Measurements from ENCODE around the gene STKLD1.

STKLD1 gene

DNA sequence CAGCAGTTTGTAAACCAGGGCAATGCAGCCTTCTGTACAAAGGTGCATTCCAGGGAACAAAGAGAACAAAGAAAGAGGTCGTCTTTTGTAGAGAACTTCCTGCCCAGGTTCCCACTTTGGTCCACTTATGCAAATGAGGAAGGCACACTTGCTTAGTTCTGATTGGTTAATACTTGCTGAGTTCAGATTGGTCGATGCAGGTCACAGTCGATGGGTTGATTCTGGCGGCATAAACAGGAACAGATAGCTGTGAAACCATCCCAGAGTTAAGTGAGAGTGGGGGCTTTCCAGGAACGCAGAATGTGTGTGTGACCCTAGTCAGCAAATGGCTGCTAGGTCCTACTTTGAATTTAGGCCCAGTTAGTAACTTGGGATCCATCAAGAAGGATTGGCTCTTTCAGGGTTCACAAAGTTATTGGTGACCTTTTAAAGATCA lies 44.2 kb downstream of the STKLD1 start:
- DNase-seq: no peak

DNA sequence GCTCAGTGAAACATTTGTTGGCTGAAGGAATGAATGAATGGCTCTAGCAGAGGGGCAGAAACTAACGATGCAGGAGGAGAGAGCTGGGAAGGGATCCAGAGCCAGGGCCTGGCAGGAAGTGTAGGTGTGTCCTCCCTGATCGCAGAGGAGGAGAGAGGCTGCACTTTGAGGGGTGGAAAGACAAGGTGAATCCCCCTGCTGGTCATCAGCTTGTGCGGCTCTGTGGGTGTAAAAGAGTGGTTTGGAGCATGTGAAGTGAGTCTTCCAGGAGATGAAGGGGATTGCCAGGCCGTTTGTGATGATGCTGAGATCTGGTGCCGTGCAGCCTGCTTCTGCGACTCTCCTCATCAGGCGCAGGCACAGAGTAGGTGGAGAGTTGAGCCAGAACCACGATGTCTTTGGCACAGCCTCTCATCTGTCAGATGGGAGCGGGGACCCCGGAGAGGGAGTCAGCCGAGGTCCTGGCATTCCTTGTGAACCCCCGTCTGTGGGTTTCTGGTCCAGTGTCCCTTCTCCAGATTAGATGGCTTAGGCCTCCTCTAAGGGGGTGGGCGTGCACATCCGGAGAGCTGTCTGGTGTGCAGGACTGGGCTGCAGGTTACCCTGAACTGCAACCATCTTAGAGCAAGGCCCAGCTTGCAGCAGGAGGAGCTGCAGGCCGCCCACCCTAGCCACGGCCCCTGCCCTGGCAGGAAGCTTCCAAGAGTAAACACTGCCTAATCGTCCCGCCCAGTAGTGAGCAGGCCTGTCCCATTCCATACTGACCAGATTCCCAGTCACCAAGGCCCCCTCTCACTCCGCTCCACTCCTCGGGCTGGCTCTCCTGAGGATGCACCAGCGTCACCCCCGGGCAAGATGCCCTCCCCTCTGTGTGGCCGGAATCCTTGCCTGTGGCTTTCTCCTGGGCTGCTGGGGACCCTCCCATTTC lies 45.7 kb downstream of the STKLD1 start, which contains the start of gene ADAMTS13:
Gene ADAMTS13, plus strand, starts transcription at position 753 of the 928 bp plus-strand sequence. Its CDS starts 77 bp downstream, at position 830.
- DNase-seq: no peak

DNA sequence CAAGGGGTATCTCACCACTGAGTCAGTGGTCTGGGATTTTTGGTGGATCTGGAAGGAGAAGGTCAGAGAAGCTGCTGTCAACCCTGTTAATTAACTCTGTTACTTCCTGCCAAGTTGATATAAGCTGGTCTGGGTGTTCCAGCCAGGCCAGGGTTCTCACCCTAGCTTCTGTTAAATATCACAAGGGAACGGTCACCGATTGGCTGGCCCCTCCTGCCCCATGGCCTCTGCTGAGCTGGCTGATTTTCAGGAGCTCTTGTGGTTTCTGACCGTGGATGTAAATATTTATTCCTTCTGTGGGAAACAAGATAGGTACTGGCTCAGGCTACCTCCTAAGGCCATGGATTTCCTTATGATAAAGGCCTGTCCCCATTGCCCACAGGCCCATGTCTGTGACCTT lies 47.0 kb downstream of the STKLD1 start:
- DNase-seq: no peak

DNA sequence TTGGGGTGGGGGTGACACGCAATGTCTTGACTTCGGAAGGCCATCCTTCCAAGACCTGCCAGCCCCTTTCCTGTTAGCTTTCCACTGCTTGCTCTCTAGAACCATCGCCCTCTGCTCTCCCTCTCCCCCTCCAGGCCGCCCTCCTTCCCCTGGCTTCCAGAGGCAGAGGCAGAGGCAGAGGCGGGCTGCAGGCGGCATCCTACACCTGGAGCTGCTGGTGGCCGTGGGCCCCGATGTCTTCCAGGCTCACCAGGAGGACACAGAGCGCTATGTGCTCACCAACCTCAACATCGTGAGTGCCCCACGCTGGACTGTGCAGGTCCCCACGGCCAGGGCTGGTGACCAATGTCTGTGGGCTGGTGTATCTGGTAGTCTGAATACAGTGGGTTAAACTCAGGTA lies 48.0 kb downstream of the STKLD1 start:
- DNase-seq: no peak

DNA sequence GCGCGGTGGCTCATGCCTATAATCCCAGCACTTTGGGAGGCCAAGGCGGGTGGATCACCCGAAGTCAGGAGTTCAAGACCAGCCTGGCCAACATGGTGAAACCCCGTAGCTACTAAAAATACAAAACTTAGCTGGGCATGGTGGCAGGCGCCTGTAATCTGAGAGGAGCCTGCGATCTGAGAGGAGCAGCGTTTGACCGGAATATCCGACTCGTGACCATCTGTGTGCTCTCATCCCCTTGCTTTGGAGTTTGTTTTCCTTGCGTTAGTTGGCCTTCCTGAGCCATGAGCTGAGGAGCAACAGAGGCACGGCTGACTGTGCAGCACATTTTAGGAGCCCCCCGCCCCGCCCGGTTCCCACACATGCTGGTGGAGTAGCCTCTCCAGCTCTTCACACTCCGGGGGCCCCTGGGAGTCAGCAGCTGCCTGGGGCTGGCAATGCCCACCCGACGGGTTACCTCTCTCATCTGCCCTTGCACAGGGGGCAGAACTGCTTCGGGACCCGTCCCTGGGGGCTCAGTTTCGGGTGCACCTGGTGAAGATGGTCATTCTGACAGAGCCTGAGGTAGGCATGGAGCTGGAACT lies 49.0 kb downstream of the STKLD1 start:
- no peak for DNase-seq

DNA sequence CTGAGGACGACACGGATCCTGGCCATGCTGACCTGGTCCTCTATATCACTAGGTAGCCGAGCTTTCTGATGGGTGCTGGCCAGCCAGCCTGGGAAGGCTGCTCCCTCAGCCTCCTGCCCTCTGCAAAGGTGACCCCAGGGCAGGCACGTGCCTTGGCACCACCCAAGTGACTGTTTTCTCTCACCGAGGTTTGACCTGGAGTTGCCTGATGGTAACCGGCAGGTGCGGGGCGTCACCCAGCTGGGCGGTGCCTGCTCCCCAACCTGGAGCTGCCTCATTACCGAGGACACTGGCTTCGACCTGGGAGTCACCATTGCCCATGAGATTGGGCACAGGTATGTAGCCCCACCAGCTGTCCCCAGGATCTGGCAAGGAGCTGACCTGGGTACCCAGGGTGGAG lies 49.8 kb downstream of the STKLD1 start:
- no peak for DNase-seq

DNA sequence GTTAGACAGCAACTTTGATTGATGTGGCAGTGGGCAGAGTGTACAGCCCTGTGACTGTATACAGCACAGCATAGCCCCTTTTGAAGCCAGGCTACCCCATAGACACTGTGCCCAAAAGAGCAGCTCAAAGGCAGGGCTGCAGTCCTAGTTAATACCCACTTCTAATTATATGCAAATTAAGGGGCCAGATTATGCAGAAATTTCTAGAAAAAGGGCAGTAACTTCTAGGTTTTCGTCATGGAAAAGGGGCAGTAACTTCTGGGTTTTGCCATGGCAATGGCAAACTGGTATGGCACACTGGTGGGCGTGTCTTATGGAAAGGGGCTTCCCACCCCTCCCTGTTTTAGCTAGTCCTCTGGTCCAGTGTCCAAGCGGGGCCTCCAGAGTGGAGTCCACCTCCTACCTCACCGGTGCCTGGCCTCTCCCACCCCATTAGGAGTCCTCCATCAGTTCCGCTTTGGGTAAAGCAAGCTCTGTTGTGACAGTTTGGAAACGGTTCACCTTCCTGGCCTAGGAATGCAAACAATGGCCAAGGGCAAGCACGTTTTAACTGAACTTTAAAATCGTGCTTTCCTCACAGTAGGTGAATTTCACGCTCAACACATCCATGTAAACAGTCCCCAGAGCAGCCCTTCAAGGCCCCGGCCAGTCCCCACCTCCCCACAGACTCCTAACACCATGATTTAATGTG lies 51.6 kb downstream of the STKLD1 start:
- no peak for DNase-seq

DNA sequence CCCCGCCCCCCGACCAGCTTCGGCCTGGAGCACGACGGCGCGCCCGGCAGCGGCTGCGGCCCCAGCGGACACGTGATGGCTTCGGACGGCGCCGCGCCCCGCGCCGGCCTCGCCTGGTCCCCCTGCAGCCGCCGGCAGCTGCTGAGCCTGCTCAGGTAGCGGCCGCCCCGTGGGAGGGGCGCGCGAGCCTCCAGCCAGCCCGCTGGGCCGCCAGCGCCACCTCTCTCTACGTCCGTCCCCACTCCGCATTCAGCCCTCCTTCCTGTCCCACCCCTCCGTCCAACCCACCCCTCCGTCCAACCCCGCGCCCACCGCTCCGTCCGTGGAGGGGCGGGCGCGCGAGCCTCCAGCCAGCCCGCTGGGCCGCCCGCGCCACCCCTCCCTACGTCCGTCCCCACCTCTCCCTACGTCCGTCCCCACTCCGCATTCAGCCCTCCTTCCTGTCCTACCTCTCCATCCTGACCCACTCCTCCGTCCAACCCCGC lies 52.5 kb downstream of the STKLD1 start:
- no peak for DNase-seq

DNA sequence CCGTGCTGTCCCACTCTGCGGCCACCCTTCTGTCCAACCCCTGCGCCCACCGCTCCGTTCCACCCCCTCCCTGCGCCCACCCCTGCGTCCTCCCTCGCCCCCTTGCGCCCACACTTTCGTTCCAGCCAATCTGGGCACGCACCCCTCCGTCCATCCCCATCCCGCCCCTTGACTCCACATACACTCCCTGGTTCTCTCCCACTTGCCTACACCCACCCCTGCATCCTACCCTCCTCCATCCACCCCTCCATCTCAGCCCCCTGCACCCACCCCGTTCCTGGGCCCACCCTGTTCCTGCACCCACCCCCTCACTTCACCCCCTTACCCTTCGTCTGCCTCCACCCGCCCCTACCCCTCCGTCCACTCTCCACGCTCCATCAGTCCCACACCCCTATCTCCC lies 53.0 kb downstream of the STKLD1 start:
- no peak for DNase-seq

DNA sequence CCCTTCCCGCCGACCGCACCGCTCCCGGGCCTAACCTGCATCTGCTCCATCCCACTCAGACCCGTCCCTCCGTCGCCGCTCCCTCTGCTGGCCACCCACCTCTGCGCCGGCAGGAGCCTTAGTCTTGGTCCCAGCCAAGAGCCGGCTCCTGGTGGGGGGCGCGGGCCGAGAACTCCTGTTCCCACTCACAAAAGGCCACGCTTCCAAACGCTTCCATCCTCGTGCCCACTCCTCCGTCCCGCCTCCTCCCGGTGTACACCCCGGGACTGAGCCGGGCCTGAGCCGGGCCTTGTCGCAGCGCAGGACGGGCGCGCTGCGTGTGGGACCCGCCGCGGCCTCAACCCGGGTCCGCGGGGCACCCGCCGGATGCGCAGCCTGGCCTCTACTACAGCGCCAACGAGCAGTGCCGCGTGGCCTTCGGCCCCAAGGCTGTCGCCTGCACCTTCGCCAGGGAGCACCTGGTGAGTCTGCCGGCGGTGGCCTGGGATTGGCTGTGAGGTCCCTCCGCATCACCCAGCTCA lies 53.5 kb downstream of the STKLD1 start:
- no peak for DNase-seq

DNA sequence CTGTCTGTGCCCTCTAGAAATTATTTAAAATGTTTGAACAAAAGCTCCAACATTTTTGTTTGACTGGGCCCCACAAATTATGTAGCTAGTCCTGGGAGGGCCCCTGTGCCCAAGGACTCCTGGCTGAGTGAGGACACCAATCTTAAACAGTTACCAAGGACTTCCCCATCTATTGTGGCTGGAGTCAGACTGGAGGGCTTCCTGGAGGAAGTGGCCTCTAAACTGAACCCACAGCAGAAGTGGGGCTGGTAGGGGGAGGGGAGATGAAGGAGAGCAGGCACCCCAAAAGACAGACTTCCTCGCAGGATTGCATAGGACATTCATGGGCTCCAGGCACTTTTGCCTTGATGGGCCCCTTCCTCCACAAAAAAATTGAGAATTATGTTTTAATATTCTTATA lies 54.1 kb downstream of the STKLD1 start:
- no peak for DNase-seq

DNA sequence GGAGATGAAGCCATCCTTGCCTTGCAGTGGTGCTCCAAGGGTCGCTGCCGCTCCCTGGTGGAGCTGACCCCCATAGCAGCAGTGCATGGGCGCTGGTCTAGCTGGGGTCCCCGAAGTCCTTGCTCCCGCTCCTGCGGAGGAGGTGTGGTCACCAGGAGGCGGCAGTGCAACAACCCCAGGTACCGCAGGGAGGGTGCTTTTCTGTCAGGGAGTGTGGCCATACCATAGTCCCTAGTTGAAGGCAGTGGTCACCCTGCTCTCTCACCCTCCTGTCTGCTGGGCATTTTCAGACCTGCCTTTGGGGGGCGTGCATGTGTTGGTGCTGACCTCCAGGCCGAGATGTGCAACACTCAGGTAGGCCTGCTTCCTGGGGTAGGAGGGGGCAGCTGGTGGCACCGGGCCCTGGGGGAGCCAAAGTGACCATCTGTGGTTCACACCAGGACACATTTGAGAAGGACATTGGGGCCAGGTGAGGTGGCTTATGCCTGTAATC lies 57.2 kb downstream of the STKLD1 start:
- no peak for DNase-seq

DNA sequence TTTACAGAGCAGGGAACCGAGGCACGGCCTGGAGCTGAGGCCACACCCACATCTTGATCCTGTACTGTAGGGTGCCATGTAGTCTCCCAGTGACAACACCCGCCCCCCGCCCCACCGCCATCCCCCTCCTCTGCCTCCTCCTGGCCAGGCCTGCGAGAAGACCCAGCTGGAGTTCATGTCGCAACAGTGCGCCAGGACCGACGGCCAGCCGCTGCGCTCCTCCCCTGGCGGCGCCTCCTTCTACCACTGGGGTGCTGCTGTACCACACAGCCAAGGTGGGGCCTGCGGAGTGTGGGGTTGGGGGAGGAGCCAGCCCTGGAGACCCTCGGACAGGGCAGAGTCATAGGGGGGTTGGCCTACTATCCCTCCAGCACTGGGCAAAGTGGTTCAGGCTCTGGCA lies 60.5 kb downstream of the STKLD1 start:
- DNase-seq: no peak

DNA sequence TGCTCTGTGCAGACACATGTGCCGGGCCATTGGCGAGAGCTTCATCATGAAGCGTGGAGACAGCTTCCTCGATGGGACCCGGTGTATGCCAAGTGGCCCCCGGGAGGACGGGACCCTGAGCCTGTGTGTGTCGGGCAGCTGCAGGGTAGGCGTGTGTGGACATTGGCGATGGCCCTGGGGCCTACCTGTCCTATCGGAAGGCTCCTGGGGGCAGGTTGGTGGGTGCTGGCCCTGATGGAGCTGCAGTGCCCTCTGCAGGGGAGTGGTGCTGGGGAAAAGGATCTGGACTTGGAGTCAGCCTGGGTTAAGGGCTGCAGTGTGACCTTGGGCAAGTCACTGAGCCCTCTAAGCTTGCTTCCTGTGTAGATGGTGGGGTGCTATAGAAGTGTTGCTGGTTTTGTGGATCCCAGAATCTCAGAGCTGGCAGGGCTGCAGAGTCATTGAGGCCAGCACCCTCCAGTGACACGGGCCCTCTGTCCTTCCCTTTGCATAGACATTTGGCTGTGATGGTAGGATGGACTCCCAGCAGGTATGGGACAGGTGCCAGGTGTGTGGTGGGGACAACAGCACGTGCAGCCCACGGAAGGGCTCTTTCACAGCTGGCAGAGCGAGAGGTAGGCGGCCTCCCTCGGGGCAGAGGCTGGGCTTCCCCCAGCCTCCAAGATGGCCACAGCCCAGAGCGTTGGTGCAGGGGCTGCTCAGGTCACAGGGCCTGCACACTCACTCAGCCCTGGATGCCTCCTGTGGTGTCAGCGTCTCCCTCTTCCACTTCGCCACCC lies 61.8 kb downstream of the STKLD1 start:
- no peak for DNase-seq

DNA sequence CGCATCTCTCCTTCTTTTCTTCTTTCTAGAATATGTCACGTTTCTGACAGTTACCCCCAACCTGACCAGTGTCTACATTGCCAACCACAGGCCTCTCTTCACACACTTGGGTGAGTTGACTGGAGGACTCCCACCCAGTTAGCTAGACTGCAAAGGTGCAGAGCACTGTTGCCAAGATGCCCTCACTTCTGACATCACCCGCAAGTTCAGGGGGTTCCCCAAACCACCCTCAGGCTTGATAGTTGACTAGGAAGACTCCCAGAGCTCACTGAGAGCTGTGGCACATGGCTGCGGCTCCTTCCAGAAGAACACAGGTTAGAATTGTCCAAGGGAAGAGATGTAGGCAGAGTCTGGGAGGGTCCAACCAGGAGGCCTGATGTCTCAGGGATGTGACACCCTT lies 63.2 kb downstream of the STKLD1 start:
- no peak for DNase-seq

DNA sequence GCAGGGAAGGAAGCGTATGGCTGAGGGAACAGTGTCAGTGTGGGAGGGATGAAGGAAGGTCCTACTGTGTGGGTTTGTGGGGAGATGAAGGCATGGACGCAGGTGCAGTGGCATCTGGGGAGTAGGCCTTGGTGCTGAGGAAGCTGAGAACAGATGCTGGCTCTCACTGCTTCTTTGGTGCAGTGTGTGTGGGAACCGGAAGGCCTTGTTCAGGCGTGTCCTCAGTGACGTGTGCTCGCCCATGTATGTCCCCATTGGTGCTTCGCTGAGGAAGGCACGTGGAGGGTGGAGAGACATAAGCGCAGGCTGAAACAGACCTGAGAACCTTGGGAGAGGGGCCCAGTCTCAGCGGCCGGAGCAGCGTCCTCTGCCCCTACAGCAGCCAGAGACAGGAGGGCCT lies 64.7 kb downstream of the STKLD1 start:
- no peak for DNase-seq

DNA sequence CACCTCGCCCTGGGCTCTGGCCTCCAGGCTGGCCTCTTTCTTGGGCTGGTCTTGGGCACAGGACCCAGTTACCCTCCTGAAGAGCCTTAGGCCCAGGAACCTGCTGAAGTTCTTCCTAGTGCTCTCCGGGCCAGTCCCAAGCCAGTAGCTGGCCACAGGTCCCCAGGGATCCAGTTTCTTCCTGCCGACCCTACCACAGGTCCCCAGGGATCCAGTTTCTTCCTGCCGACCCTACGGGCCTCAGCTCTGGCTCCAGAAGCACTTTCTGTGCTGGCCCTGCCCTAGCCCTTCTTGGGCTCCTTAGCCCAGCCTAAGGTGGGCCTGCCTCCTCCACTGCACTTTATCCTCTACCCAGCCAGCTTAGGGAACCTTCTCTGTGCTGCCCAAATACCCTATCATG lies 65.4 kb downstream of the STKLD1 start:
- DNase-seq: no peak

DNA sequence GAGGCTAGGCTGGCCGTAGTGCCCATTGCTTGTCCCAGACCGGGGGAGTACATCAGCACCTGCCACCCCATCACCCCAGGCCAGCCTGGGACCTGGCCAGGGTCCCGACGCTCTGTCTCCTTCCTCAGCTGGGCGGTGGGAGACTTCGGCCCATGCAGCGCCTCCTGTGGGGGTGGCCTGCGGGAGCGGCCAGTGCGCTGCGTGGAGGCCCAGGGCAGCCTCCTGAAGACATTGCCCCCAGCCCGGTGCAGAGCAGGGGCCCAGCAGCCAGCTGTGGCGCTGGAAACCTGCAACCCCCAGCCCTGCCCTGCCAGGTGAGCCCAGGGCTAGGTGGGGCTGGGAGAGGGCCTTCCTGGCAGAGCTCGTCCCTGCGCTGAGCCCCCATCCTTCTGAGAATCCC lies 67.1 kb downstream of the STKLD1 start:
- DNase-seq: no peak

DNA sequence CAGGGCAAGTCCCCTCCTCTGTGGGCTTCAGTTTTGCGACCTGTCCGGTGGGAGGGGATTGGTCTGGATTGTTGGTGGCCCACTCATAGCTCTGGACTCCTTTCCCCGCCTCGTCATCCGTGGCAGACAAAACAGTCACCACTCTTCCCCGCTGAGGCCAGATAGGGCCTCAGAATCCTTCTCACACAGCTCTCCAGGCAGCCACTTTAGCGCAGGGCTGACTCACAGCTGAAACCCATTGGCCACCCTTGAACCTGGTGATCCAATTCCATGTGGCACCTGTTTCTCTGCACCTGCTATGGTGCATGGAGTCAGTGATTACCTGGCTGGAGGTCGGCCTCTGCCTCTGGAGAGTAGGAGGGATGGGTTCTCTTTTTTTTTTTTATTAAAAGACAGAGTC lies 67.8 kb downstream of the STKLD1 start:
- DNase-seq: no peak

DNA sequence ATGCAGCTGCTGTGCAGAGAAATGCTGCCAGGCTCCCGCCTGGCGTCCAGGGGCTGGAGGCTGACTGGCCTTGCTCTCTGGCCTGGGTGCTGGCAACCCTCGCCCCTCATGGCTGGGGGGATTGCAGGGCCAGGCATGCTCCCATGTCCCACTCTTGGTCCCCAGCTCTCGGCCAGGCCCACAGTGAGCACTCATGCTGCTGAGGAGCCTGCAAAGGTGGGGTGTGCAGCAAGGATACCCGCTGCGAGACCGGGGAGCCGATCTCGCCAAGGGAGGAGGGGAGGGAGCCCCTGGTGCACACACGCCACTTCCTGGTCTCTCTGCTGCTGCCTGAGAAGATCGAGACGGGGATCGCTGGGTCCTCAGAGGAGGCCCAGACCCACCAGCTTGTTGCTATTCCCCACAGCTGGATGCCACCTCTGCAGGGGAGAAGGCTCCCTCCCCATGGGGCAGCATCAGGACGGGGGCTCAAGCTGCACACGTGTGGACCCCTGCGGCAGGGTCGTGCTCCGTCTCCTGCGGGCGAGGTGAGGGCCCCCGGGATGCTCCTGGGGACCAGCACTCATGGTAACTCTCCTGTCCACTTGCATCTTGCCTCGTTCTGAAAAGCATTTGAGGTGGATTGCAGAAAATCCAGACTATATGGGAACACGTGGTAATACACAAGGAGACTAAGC lies 69.3 kb downstream of the STKLD1 start:
- DNase-seq: no peak

DNA sequence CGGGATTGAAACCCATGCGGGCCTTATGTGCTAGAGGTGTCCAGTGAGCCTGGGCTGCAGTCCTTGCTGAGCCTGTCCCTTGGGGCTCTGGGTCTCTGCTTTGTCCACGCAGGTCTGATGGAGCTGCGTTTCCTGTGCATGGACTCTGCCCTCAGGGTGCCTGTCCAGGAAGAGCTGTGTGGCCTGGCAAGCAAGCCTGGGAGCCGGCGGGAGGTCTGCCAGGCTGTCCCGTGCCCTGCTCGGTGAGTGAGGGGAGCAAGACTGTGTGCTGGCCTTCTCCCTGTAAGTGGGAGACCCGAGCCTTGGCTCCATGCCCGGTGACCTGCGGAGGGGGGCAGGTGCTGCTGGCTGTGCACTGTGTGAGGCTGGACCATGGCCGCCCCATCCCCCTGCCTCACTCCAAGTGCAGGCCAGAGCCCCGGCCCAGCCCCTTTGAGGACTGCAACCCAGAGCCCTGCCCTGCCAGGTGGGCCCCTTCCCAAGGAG lies 72.4 kb downstream of the STKLD1 start:
- no peak for DNase-seq

DNA sequence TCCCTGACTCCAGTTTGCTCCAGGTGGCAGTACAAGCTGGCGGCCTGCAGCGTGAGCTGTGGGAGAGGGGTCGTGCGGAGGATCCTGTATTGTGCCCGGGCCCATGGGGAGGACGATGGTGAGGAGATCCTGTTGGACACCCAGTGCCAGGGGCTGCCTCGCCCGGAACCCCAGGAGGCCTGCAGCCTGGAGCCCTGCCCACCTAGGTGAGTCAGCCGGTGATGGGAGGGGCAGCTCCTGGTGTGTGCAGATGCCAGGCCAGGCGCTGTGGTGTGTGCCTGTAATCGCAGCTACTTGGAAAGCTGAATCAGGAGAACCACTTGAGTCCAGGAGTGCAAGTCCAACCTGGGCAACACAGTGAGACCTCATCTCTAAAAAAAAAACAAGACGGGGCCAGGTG lies 73.6 kb downstream of the STKLD1 start:
- no peak for DNase-seq
